SK-N-SH (cell line): Measurements from ENCODE around the gene THSD4.

Experiments used
- CTCF ChIP-seq: fragments of 200-600 bp; sonication (generic); IDR thresholded peaks from 2 replicates; pipeline ENCODE4 v1.6.1; 2017; ENCODE audit warnings: antibody characterized with exemption, mild to moderate bottlenecking, moderate library complexity
- EP300 ChIP-seq, 2 experiments: IDR thresholded peaks; 2 replicates each; pipeline versions ENCODE4 v1.4.0 to v1.6.1; 2012; ENCODE audit warnings: borderline replicate concordance in 1 of 2, low read depth in 1 of 2, low read length in 1 of 2
- EZH2phosphoT487 ChIP-seq: fragments of 200-600 bp; sonication (generic); IDR thresholded peaks from 2 replicates; pipeline ENCODE4 v1.6.1; 2017; ENCODE audit warnings: low read depth, mixed run types, mild to moderate bottlenecking, antibody characterized with exemption, moderate library complexity, borderline replicate concordance
- FOXJ3 ChIP-seq: sonication (generic); formaldehyde crosslinking; IDR thresholded peaks from 2 replicates; pipeline ENCODE4 v1.5.1; 2020; ENCODE audit warnings: mild to moderate bottlenecking, missing genetic modification reagents
- JUND ChIP-seq: IDR thresholded peaks from 2 replicates; pipeline ENCODE4 v1.4.0; 2012
- MAX ChIP-seq: IDR thresholded peaks from 2 replicates; pipeline ENCODE4 v1.4.0; 2012; ENCODE audit warnings: low read depth
- MEF2A ChIP-seq: IDR thresholded peaks from 2 replicates; pipeline ENCODE4 v1.4.0; 2012; ENCODE audit warnings: low read depth, borderline replicate concordance
- MXI1 ChIP-seq: IDR thresholded peaks from 2 replicates; pipeline ENCODE4 v1.6.1; 2012; ENCODE audit warnings: mild to moderate bottlenecking, low read depth, low read length, improper control_type of control experiment
- POLR2AphosphoS5 ChIP-seq: IDR thresholded peaks from 2 replicates; pipeline ENCODE4 v1.6.1; 2012; ENCODE audit warnings: low read depth, low read length
- RAD21 ChIP-seq: IDR thresholded peaks from 2 replicates; pipeline ENCODE4 v1.6.1; 2012; ENCODE audit warnings: mild to moderate bottlenecking, low read length
- SIN3A ChIP-seq: IDR thresholded peaks from 2 replicates; pipeline ENCODE4 v1.6.1; 2012; ENCODE audit warnings: low read depth, mild to moderate bottlenecking, low read length, moderate library complexity, borderline replicate concordance
- SMC3 ChIP-seq: IDR thresholded peaks from 2 replicates; pipeline ENCODE4 v1.6.1; 2012; ENCODE audit warnings: low read depth, low read length, improper control_type of control experiment
- TAF1 ChIP-seq: IDR thresholded peaks from 2 replicates; pipeline ENCODE4 v1.6.1; 2012; ENCODE audit warnings: low read depth, mild to moderate bottlenecking, low read length, moderate library complexity, borderline replicate concordance
- YY1 ChIP-seq: IDR thresholded peaks from 2 replicates; pipeline ENCODE4 v1.4.0; 2012; ENCODE audit warnings: low read depth, mild to moderate bottlenecking

GRCh38 chr15:71669688-71670087 lies 554.4 kb downstream of the THSD4 start:
- TF ChIP-seq EZH2phosphoT487: no peak
- no peak for TF ChIP-seq CTCF
- TF ChIP-seq FOXJ3 (CRISPR knock-in tag): no peak
- TF ChIP-seq SMC3: no peak
- TF ChIP-seq POLR2AphosphoS5: no peak
- no peak for TF ChIP-seq SIN3A
- peak in 1 of 2 experiments; percentile 43; a peak in 1 of 4 replicates for TF ChIP-seq EP300 (IDR thresholded peaks at IDR 0.05; ENCODE audit: borderline replicate concordance in 1 of 2, low read depth in 1 of 2, low read length in 1 of 2)
- TF ChIP-seq YY1: no peak
- TF ChIP-seq MEF2A: no peak
- no peak for TF ChIP-seq MAX
- TF ChIP-seq RAD21: no peak
- no peak for TF ChIP-seq MXI1
- no peak for TF ChIP-seq JUND
- TF ChIP-seq TAF1: no peak
